SIG-M5 treated with dmso at 0.1 percent for 504 hours (cell line): ENCODE results near the gene CUL5.

ENCODE experiments used
- DNase-seq: peaks from one replicate; lab custom pipeline; 2025; ENCODE audit not compliant: unreplicated experiment; lab: John Stamatoyannopoulos, UW

CUL5 gene

GRCh38 chr11:108008656-108009496 lies at the start of gene CUL5:
Gene CUL5 (plus strand): TSS chr11:108008898. CDS start chr11:108009349, 451 bp downstream.
- peak; percentile 80 for DNase-seq

DNA sequence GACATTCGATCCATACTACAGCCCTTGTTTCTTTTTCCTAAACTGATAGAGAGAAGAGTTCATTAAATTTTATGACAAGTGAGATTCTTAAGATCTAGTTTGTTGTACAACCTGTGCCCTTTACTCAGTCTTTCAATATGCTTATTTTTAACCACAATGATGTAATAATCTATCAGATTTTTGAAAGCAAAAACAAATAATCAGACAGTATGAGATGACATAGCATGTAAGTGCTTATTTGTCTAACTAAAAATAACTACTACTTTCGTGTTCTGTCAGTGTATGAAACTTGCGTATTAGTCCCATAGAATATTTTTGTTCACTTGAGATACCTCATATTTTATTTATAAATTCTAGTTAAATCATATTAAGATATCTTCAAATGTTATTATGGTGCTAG lies 47.2 kb upstream of the CUL5 start:
- no peak for DNase-seq

GRCh38 chr11:107962181-107962580 lies 46.5 kb upstream of the CUL5 start:
- no peak for DNase-seq

DNA sequence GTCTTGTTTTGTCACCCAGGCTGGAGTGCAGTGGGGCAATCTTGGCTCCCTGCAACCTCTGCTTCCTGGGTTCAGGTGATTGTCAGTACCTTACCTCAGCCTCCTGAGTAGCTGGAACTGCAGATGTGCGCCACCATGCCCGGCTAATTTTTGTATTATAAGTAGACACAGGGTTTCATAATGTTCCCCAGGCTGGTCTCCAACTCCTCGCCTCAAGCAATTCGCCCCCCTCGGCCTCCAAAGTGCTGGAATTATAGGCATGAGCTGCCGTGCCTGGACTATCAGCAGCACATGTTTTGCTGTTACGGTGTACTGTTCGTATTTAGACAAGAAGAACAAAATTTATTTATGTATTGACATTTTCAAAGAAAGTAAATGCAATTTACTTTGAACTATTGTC lies 45.6 kb upstream of the CUL5 start:
- no peak for DNase-seq

GRCh38 chr11:107969219-107969618 lies 39.5 kb upstream of the CUL5 start:
- DNase-seq: no peak

DNA sequence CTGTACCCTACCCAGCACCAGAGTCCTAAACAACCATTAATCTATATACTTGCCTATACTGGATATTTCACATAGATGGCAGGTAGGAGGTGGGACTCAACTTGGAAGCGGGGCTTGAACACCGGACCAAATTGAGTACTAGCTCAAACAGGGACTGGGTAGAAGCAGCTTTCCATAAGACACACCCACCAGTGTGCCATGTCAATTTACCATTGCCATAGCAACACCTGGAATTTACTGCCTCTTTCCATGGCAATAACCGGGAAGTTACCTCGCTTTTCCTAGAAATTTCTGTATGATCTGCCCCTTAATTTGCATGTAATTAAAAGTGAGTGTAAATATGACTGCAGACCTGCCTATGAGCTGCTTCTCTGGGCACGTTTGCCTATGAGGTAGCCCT lies 38.6 kb upstream of the CUL5 start:
- no peak for DNase-seq

- no peak for DNase-seq
Measured at GRCh38 chr11:107973641-107974040, 35.1 kb upstream of the CUL5 start.

- peak; percentile 93 for DNase-seq
Measured at GRCh38 chr11:107988397-107989158, 20.1 kb upstream of the CUL5 start.

DNA sequence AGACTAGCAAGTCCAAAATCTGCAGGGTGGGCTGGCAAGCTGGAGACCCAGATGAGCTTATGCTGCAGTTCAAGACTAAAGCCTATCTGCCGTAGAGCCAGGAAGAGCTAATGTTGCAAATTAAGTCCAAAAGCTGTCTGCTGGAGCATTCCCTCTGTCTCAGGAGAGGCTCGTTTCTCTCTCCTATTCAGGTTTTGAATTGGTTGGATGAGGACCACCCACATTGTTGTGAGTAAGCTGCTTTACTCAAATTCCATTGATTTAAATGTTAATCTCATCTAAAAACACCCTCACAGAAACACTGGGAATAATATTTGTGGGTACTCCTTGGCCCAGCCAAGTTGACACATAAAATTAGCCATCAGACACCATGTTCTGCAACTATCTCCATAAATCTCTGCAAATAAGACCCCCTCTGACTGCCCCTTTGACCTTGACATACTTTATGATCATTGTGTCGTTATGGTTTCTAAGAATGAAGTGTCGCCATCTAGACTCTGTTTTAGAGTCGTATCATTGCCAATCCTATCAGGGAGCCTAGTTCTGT lies 16.8 kb upstream of the CUL5 start:
- DNase-seq: no peak

DNA sequence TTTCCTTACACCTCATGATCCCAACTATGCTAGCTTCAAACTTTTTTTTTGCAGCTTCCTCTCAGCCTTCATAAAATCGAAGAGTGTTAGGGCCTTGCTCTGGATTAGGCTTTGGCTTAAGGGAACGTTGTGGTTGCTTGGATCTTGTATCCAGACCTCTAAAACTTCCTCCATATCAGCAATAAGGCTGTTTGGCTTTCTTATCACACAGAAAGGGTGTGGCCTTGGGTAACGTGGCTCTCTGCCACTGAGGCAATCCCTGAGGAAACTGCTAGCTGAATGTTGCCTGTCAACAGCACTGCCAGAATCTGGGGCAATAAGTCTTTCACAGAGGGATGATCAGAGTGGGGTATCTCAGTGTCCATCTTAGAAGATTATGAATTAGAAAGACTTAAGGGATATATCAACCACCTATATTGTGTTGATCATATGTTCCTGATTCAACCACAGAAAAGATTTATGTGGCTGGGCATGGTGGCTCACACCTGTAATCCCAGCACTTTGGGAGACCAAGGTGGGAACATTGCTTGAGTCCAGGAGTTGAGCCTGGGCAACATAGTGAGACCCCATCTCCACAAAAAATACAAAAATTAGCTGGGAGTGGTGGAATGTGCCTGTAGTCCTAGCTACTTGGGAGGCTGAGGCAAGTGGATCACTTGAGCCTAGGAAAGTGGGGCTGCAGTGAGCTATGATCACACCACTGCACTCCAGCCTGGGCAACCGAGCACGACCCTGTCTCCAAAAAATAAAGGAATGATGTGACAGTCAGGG lies 12.5 kb upstream of the CUL5 start:
- DNase-seq: no peak

DNA sequence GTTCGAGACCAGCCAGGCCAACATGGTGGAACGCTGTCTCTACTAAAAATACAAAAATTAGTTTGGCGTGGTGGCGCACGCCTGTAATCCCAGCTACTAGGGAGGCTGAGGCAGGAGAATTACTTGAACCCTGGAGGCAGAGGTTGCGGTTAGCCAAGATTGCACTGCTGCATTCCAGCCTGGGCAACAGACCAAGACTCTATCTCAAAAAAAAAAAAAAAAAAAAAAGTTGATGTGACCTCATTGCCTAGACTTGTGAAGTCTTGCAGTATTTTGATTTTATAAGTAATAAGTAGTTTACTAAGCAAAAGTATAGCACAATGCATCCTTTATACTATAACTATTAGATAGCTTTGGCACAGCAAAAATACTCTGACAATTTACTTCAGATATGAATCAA lies 9.9 kb upstream of the CUL5 start:
- no peak for DNase-seq

- DNase-seq: peak; percentile 60
Measured at GRCh38 chr11:107999759-108000455, 8.8 kb upstream of the CUL5 start.

- DNase-seq: no peak
Measured at GRCh38 chr11:108002476-108002875, 6.2 kb upstream of the CUL5 start.

- no peak for DNase-seq
Measured at GRCh38 chr11:108003623-108004022, 5.1 kb upstream of the CUL5 start.

DNA sequence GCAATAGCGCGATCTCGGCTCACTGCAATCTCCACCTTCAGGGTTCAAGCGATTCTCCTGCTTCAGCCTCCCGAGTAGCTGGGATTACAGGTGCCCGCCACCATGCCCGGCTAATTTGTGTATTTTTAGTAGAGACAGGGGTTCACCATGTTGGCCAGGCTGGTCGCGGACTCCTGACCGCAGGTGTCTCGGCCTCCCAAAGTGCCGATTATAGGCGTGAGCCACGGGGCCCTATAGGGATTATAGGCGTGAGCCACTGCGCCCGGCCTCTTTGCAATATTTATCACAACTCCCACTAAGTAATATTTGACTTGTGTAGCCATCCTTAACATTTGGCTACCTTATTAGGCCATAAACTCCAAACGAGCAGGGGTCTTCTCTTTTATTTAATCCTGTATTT lies 879 bp upstream of the CUL5 start:
- no peak for DNase-seq

DNA sequence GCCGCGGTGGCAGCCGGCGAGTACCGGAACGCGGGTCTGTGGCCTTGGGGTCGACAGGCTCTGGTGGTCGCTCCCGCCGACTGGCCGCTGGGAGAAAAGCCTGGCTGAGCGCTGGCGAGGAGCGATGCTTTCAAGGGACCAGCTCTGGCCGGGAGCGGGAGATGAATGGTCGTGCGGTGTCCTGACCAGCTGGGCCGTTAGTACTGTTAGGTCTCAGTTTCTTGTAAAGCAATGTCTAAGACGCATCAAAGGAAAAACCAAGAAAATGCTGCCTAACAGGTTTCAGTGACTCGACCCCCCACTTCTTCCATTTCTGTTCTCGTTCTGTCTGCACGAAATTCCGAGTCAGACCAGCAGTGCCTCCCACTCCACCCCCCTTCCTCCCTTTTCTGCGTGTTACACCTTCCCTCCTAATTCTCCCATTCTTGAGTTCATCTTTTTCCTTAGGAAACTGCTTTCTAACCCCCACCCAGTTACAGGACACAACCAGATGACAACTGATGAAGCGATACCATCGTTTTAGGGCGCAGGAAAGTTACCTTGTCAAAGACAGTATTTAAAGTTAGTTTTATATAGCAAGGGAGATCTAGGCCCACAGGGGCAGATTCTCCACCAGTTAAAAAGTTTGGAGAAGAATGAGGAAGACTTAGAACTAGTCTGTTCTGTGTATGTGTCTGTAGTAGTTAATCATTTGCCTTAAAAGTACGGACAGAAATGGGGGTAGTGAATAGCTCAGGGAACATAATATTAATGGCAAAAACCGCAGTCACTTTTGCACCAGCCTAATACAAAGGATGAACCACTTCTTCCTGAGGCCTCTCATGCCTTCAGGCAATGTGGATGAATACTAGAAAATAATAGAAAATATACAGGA lies 1.0 kb downstream of the CUL5 start:
- no peak for DNase-seq

DNA sequence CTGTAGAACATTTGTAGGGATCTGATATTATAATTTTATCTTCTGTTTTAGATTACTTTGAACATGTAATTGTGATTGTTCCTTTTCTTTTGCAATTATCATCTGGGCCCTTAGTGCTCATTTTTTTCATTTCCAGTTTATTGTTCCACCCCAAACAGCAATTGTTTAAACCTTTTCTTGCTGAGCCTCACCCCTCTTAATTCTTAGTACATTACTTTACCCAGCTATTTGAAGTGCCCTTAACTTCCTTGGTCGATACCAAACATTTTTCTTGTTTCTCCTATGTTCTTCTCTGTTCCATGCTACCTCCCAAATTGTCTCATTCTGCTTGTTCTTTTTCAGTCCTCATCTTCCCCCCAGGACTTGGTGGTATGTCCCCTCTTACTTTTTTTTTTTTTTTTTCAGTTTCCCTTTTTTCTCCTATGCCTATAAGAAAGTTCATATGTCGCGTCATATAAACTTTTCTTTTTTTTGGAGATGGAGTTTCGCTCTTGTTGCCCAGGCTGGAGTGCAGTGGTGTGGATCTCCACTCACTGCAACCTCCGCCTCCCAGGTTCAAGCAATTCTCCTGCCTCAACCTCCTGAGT lies 3.5 kb downstream of the CUL5 start:
- DNase-seq: no peak

DNA sequence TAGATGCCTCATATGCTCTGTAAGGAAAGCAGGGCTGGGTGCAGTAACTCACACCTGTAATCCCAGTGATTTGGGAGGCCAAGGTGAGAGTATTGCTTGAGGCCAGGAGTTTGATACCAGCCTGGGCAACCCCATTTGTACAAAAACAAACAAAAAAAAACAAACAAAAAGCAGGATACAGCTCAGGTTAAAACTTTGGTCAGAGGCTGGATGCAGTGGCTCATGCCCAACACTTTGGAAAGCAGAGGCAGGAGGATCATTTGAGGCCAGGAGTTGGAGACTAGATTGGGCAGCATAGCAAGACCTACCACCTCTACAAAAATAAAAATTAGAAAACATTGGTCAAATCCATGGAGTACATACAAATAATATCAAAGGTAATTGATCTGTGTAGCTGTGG lies 7.9 kb downstream of the CUL5 start:
- DNase-seq: no peak

- no peak for DNase-seq
Measured at GRCh38 chr11:108018708-108019107, 10.0 kb downstream of the CUL5 start.
